HT1080 (cell line): ENCODE results near the gene CEP72. TPM values are rescaled to one million over a fixed set of nuclear protein-coding genes. Genes with fewer than 3 reads are reported as not detected.

Source experiments
- total RNA-seq: library from RNA; depleted of rRNA; stranded (reverse); fragments of >200 nt; shearing (Covaris generic); gene quantifications from 2 replicates; pipeline ENCODE4 v1.2.3, GENCODE V29; 2014; rRNA removed

CEP72 gene
- total RNA-seq, 1 experiment from 2014 or later: 16.0 TPM

Other genes starting within 250 kb of the CEP72 start
- 71.6 and 77.6 TPM in 2 replicates for gene EXOC3, start 169.2 kb upstream of the CEP72 start, total RNA-seq
- gene SLC9A3, start 87.9 kb upstream of the CEP72 start, total RNA-seq: 5.5 and 7.5 TPM in 2 replicates
- 0.18 and 0.37 TPM in 2 replicates for gene TPPP, start 81.0 kb downstream of the CEP72 start, total RNA-seq
- 0.40 TPM in 1 of 2 replicates, not detected in the other for gene ZDHHC11B, start 172.4 kb downstream of the CEP72 start, total RNA-seq
- gene ZDHHC11, start 238.6 kb downstream of the CEP72 start, total RNA-seq: 5.3 and 6.9 TPM in 2 replicates